Erythroblast (primary cell): ENCODE results near the gene REG3A.

Experiments used
- GATA1 ChIP-seq: IDR thresholded peaks from 2 replicates; pipeline ENCODE4 v1.6.1; 2011; ENCODE audit warnings: low read depth, mild to moderate bottlenecking, control low read depth, low read length, moderate library complexity
- POLR2A ChIP-seq: IDR thresholded peaks from 2 replicates; pipeline ENCODE4 v1.6.1; 2011; ENCODE audit warnings: mild to moderate bottlenecking, low read length

- no peak for TF ChIP-seq POLR2A
- no peak for TF ChIP-seq GATA1
Observed at GRCh38 chr2:79124907-79125720, 34.4 kb downstream of the REG3A start.
